HG03060 (cell line): ENCODE measurements around the gene MERTK.
"Not testable (repeated sequence)": the region's sequence is repeated elsewhere in the genome, so short reads cannot be mapped to it uniquely, and the experiment has no call there.

Experiments used
- ATAC-seq: cut with Tn5 transposase; IDR thresholded peaks from one replicate; pipeline ENCODE4 v1.9.1; 2021; ENCODE audit warnings: low read depth, moderate number of reproducible peaks; ENCODE audit not compliant: unreplicated experiment

MERTK gene

DNA sequence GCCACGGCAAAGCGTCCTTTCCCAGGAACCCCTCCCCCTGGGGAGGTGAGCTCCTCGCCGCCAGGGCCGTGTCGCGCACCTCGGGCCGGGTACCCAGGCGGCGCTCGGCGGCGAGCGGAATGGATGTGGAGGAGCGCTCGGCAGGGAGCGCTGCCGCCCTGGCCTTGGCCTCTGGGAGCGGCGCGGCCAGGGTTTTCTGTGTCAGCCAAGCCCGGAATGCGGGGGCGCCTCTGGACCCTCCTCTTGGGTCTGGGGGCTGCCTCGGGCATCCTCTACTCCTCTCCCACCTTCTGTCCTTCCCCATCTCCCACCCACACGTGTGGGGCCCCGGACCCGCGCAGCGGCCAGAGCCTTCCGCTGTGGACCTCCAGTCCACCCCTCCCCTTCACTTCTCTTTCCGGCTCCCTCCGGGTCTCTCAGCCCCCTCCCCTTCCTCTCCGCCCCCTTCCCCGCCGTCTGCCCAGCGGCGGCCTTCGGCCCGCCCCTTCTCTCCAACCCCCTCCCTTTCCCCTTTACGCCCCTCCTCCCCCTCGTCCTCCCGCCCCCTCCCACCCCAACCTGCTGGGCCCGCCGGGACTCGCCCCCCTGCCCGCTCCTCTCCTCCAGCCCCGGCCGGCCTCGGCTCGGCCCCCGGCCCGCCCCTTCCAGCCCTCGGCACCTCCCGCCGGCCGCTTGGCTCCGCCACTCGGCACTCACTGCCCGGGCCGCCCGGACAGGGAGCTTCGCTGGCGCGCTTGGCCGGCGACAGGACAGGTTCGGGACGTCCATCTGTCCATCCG lies at the start of gene MERTK:
Gene MERTK, plus strand, starts transcription at position 684 of the 779 bp plus-strand sequence. CDS start 129 bp downstream, outside the sequence.
- ATAC-seq, result no peak

- ATAC-seq, result not testable (repeated sequence)
Observed at GRCh38 chr2:111850646-111851045, 47.8 kb upstream of the MERTK start.

- ATAC-seq, result not testable (repeated sequence)
Observed at GRCh38 chr2:111852544-111852943, 45.9 kb upstream of the MERTK start.

DNA sequence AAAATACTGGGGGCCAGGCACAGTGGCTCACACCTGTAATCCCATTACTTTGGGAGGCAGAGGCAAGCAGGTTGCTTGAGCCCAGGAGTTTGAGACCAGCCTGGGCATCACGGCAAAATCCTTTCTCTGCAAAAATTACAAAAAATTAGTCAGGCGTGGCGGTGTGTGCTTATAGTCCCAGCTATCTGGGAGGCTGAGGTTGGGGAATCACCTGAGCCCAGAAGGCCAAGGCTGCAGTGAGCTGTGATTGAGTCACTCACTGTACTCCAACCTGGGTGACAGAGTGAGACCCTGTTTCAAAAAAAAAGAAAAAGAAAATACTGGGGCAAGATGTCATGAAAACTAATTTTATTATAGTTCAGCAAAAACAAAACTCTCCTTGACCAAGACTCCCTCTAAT lies 38.4 kb upstream of the MERTK start:
- ATAC-seq, result not testable (repeated sequence)

- not testable (repeated sequence) for ATAC-seq
Observed at GRCh38 chr2:111865124-111865523, 33.3 kb upstream of the MERTK start.

DNA sequence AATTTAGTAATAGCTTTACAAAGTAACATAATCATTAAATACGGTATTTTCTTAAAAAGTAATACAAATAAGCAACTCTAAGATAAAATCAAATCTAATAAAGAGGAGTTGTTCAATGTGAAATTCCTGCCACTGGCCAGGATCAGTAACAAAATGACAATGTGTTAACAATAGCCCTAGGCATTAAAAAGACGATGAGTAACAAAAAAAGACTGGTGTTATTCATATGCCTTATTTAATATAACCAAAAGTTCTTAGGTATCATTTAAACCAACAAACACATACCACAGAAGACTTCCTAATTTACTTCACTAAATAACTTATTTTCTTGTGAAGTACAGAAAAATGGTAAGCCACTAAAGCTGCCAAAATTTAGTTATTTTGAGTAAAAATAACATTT lies 25.6 kb upstream of the MERTK start:
- ATAC-seq, result not testable (repeated sequence)

- ATAC-seq, result peak; percentile 72
Observed at GRCh38 chr2:111883661-111884591, 14.5 kb upstream of the MERTK start, which contains the start of gene ANAPC1. TSS of gene ANAPC1 (minus strand) at chr2:111884193. CDS start at chr2:111880825, 3,368 bp downstream.

- no peak for ATAC-seq
Observed at GRCh38 chr2:111884592-111884964, 13.8 kb upstream of the MERTK start.

DNA sequence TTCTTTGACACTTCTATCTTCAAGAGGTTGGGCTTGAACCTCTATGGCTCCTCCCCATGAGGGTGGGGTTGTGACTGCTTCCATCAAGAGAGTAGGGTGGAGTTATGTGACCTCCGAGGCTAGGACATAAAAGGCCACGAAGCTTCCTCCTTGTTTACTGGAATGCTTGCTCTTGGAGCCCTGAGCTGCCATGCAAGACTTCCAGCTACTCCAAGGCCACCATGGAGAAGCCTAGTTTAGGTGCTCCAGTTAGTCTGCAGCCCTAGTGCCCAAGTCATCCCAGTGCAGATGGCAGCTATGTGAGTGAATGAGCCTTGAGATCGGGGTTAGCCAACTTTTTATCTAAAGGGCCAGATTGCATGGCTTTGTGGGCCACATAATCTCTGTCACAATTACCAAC lies 2.4 kb upstream of the MERTK start:
- no peak for ATAC-seq

- no peak for ATAC-seq
Observed at GRCh38 chr2:111896576-111896975, 1.8 kb upstream of the MERTK start.

GRCh38 chr2:111897630-111897923 lies 830 bp upstream of the MERTK start:
- ATAC-seq, result no peak

- ATAC-seq, result no peak
Observed at GRCh38 chr2:111898703-111899514, 502 bp downstream of the MERTK start.

- no peak for ATAC-seq
Observed at GRCh38 chr2:111900859-111901258, 2.5 kb downstream of the MERTK start.

- no peak for ATAC-seq
Observed at GRCh38 chr2:111903516-111903915, 5.1 kb downstream of the MERTK start.

DNA sequence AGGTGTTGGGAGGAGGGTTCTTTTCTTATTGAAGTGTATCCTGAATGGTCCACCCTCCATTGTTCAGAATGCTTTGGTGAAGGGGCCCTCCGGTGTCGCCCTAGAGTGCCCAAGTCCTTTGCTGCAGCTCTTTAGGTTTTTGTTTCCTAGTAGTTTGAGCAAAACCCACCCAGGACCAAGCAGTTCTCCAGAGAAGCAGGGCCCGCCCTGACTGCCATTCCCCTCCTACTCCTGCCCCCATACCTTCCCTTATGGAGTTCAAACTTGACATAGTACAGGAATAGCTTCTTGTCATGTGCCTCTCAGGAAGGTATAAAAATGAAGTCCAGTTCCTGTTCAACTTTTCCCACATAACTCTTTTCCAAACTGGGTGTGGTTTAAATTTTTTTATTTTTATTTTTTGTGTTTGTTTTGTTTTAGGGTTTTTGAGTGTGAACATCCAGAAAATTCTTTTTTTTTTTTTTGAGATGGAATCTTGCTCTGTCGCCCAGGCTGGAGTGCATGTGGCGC lies 5.6 kb downstream of the MERTK start:
- no peak for ATAC-seq

GRCh38 chr2:111904726-111905474 lies 6.5 kb downstream of the MERTK start:
- ATAC-seq, result no peak

DNA sequence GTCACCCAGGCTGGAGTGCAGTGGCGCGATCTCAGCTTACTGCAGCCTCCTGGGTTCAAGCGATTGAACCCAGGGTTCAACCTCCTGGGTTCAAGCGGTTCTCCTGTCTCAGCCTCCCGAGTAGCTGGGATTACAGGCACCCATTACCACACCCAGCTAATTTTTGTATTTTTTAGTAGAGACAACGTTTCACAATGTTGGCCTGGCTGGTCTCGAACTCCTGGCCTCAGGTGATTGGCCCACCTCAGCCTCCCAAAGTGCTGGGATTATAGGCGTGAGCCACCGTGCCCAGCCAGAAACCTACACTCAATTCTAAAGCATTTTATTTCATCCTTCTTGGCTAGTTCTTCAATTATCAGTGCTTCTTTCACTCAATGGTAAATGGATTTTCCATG lies 7.1 kb downstream of the MERTK start:
- not testable (repeated sequence) for ATAC-seq

DNA sequence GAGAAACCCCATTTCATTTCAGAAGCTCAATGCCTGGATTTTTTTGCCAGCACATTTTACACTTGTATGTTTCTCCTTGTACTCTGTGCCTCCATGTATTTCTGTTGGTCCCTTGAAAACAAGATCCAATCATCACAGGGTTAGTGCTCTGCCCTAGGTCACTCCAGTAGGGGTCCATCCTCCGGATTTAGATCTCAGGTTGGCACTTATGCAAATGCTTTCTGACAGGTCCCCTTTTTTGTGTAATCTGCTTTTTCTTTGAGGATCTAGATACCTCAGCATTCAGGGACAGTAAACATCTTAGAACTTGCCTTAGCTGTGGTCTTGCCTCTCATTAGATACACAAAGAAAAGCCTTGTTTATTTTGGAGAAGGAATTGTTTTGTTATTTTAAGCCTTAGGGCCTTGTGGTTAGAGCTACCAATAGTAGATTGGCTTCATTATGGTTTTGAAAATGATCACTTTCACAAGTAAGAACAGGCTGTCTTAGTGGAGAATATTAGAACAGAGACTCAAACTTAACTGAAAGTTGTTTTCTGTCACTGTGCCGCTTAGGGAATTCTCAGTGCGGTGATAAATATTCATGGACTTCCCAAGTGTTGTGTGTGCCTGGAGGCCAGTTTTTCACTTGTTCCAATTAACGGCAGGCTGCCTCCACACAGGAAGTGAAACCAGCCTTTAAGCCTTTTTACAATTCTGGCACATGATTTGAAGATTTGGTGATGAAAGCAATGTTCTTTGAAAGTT lies 7.8 kb downstream of the MERTK start:
- ATAC-seq, result no peak

- no peak for ATAC-seq
Observed at GRCh38 chr2:111908578-111908977, 10.2 kb downstream of the MERTK start.
